ENCODE data around the gene STAT3. TPM values are rescaled to one million over a fixed set of nuclear protein-coding genes. Genes with fewer than 3 reads are reported as not detected.
"Not testable (repeated sequence)": the region's sequence is repeated elsewhere in the genome, so short reads cannot be mapped to it uniquely, and the experiment has no call there.

STAT3 gene
- polyA plus RNA-seq, 4 donors: 59.8 to 63.4 (median 60.4) TPM

DNA sequence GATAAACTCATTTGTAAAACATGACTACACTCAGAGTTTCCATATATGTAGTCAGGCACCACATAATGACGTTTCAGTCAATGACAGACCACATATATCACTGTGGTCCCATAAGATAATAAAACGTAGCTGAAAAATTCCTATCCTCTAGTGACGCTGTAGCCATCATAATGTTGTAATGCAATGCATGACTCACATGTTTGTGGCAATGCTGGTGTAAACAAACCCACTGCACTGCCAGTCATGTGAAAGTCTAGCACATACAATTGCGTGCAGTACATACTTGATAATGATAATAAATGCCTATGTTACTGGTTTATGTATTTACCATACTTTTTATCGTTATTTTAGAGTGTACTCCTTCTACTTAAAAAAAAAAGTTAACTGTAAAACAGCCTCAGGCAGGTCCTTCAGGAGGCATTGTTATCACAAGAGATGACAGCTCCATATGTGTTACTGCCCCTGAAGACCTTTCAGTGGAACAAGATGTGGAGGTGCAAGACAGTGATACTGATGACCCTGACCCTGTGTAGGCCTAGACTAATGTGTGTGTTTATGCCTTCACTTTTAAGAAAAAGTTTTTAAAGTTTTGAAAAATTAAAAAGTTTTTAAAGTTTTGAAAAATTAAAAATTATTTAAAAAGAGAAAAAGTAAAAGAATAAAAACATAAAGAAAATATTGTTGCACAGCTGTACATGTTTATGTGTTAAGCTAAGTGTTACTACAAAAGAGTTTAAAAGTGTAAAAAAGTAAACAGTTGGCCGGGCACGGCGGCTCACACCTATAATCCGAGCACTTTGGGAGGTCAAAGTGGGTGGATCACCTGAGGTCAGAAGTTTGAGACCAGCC is 121.1 kb downstream of the STAT3 start:
- no peak for DNase-seq (ENCODE audit: low read depth in 4 of 4, low spot score in 3 of 4)

DNA sequence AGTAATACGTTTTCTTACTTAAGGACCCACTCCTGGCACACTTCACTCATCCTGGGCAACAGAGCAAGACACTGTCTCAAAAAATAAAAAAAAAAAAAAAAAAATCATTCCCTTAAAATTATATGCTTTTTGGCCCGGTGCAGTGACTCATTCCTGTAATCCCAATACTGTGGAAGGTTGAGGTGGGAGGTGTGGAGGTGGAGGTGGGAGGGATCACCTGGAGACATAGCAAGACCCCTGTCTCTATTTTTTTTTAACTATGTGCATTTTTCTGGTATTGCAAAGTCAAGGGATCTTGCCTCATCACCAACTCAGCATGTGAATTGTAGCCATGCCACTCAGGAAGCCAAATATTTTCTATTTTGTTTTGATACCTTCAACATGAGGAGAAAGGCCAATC is 121.8 kb downstream of the STAT3 start:
- DNase-seq (ENCODE audit: low read depth in 4 of 4, low spot score in 3 of 4): no peak

DNA sequence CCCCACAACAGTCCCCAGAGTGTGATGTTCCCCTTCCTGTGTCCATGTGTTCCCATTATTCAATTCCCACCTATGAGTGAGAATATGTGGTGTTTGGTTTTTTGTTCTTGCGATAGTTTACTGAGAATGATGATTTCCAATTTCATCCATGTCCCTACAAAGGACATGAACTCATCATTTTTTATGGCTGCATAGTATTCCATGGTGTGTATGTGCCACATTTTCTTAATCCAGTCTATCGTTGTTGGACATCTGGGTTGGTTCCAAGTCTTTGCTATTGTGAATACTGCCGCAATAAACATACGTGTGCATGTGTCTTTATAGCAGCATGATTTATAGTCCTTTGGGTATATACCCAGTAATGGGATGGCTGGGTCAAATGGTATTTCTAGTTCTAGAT is 123.9 kb downstream of the STAT3 start:
- not testable (repeated sequence) for DNase-seq (ENCODE audit: low read depth in 4 of 4, low spot score in 3 of 4)

Other genes with a start within 250 kb of the STAT3 start
- gene RAB5C, start 233.5 kb downstream of the STAT3 start, polyA plus RNA-seq (ENCODE audit: insufficient read length in 4 of 4): 100 to 1,000 TPM; 131 to 164 (median 140) TPM
- gene KCNH4, start 207.3 kb downstream of the STAT3 start, polyA plus RNA-seq (ENCODE audit: insufficient read length in 4 of 4): under 1 TPM in 1 of 4 donors, not detected in 3; 0.09 TPM
- gene HCRT, start 203.0 kb downstream of the STAT3 start, polyA plus RNA-seq (ENCODE audit: insufficient read length in 4 of 4): not detected
- gene GHDC, start 193.9 kb downstream of the STAT3 start, polyA plus RNA-seq (ENCODE audit: insufficient read length in 4 of 4): 10 to 100 TPM; 11.5 to 23.7 (median 16.8) TPM
- gene STAT5B, start 112.1 kb downstream of the STAT3 start, polyA plus RNA-seq (ENCODE audit: insufficient read length in 4 of 4): 10 to 100 TPM; 40.3 to 46.7 (median 42.0) TPM
- 1 to 10 TPM; 5.7 to 6.8 (median 6.4) TPM for gene STAT5A, start 99.9 kb downstream of the STAT3 start, polyA plus RNA-seq (ENCODE audit: insufficient read length in 4 of 4)
- gene CAVIN1, start 34.8 kb upstream of the STAT3 start, polyA plus RNA-seq (ENCODE audit: insufficient read length in 4 of 4): 10 to 100 TPM; 64.8 to 82.0 (median 68.3) TPM
- gene ATP6V0A1, start 70.4 kb upstream of the STAT3 start, polyA plus RNA-seq (ENCODE audit: insufficient read length in 4 of 4): 10 to 100 TPM; 43.1 to 58.2 (median 55.1) TPM
- 10 to 100 TPM; 18.8 to 31.7 (median 24.2) TPM for gene NAGLU, start 147.8 kb upstream of the STAT3 start, polyA plus RNA-seq (ENCODE audit: insufficient read length in 4 of 4)
- gene HSD17B1, start 164.5 kb upstream of the STAT3 start, polyA plus RNA-seq (ENCODE audit: insufficient read length in 4 of 4): 1 to 10 TPM; 3.0 to 4.8 (median 3.4) TPM
- gene COASY, start 173.7 kb upstream of the STAT3 start, polyA plus RNA-seq (ENCODE audit: insufficient read length in 4 of 4): 10 to 100 TPM; 55.6 to 60.9 (median 57.1) TPM
- 10 to 100 TPM; 33.9 to 37.7 (median 34.6) TPM for gene MLX, start 178.7 kb upstream of the STAT3 start, polyA plus RNA-seq (ENCODE audit: insufficient read length in 4 of 4)
- gene PSMC3IP, start 189.3 kb upstream of the STAT3 start, polyA plus RNA-seq (ENCODE audit: insufficient read length in 4 of 4): 10 to 100 TPM; 16.7 to 17.9 (median 16.9) TPM
- gene RETREG3, start 220.9 kb upstream of the STAT3 start, polyA plus RNA-seq (ENCODE audit: insufficient read length in 4 of 4): 10 to 100 TPM; 42.5 to 46.6 (median 44.4) TPM
- gene TUBG1, start 221.2 kb upstream of the STAT3 start, polyA plus RNA-seq (ENCODE audit: insufficient read length in 4 of 4): 10 to 100 TPM; 55.8 to 66.1 (median 59.4) TPM